OCI-LY7 (cell line): ENCODE measurements around the gene MCF2L2. TPM values are rescaled to one million over a fixed set of nuclear protein-coding genes. Genes with fewer than 3 reads are reported as not detected.

ENCODE experiments used
- BruUV-seq: library from RNA; stranded (reverse); fragments of 400-500 nt; replicated peaks from 2 replicates; lab custom pipeline; 2021; lab: Mats Ljungman, UMichigan
- CTCF ChIA-PET: fragments of 300-600 bp; sonication (Branson Sonifier 250); formaldehyde crosslinking; loops from one replicate; lab custom pipeline; 2022; ENCODE audit warnings: antibody characterized with exemption; ENCODE audit not compliant: unreplicated experiment; lab: Charles Lee
- POLR2A ChIA-PET: fragments of 300-600 bp; sonication (Branson Sonifier 250); formaldehyde crosslinking; loops from one replicate; lab custom pipeline; 2022; ENCODE audit warnings: antibody characterized with exemption; lab: Charles Lee
- DNase-seq: peaks from one replicate; pipeline ENCODE4 v3.0.0-alpha.2; 2015; ENCODE audit warnings: low spot score
- H2AFZ ChIP-seq: fragments of 200-600 bp; sonication (generic), shearing (Covaris generic); 2 replicates; pipeline ENCODE4 v1.6.1; 2014; ENCODE audit warnings: mild to moderate bottlenecking, antibody characterized with exemption, low read length, moderate library complexity
- H3K27ac ChIP-seq: fragments of 200-600 bp; sonication (generic); 2 replicates; pipeline ENCODE4 v1.5.1; 2014; ENCODE audit warnings: mixed run types, low read depth, mild to moderate bottlenecking, moderate library complexity, low read length, inconsistent platforms; ENCODE audit not compliant: poor library complexity, severe bottlenecking
- H3K36me3 ChIP-seq: fragments of 200-600 bp; sonication (generic); 2 replicates; pipeline ENCODE4 v1.6.1; 2014; ENCODE audit warnings: mild to moderate bottlenecking, antibody characterized with exemption, low read length, moderate library complexity, mixed read lengths; ENCODE audit not compliant: insufficient read depth
- H3K4me1 ChIP-seq: fragments of 200-600 bp; sonication (generic); 2 replicates; pipeline ENCODE4 v1.5.1; 2014; ENCODE audit warnings: mild to moderate bottlenecking, low read length; ENCODE audit not compliant: insufficient read depth, poor library complexity, severe bottlenecking
- H3K4me2 ChIP-seq: fragments of 200-600 bp; sonication (generic); 2 replicates; pipeline ENCODE4 v1.6.1; 2014; ENCODE audit warnings: mild to moderate bottlenecking, low read length
- H3K4me3 ChIP-seq: fragments of 200-600 bp; sonication (generic); 2 replicates; pipeline ENCODE4 v1.5.1; 2014; ENCODE audit warnings: mild to moderate bottlenecking, low read depth, low read length; ENCODE audit not compliant: poor library complexity, severe bottlenecking
- H3K79me2 ChIP-seq: fragments of 200-600 bp; sonication (generic); 2 replicates; pipeline ENCODE4 v1.6.1; 2016; ENCODE audit warnings: low read depth, mild to moderate bottlenecking, low read length, moderate library complexity, mixed read lengths; ENCODE audit not compliant: insufficient read depth
- H3K9me2 ChIP-seq: fragments of 200-600 bp; sonication (generic); 2 replicates; pipeline ENCODE4 v1.6.1; 2016; ENCODE audit warnings: mild to moderate bottlenecking, low read length, mixed read lengths; ENCODE audit not compliant: insufficient read depth
- H3K9me3 ChIP-seq: fragments of 200-600 bp; sonication (generic); 2 replicates; pipeline ENCODE4 v1.6.1; 2014; ENCODE audit warnings: mild to moderate bottlenecking, mixed run types, low read length, mixed read lengths
- H4K20me1 ChIP-seq: fragments of 200-600 bp; sonication (generic); 2 replicates; pipeline ENCODE4 v1.6.1; 2014; ENCODE audit warnings: mild to moderate bottlenecking, antibody characterized with exemption, low read length, moderate library complexity, mixed read lengths; ENCODE audit not compliant: insufficient read depth
- CTCF ChIP-seq: fragments of 200-600 bp; sonication (generic); conservative IDR thresholded peaks from 2 replicates; pipeline ENCODE4 v1.5.1; 2014; ENCODE audit warnings: mild to moderate bottlenecking, antibody characterized with exemption, low read length, moderate library complexity, mixed read lengths
- EZH2phosphoT487 ChIP-seq: fragments of 200-600 bp; sonication (generic); IDR thresholded peaks from 2 replicates; pipeline ENCODE4 v1.6.1; 2018; ENCODE audit warnings: low read depth, borderline replicate concordance, mild to moderate bottlenecking, mixed run types, antibody characterized with exemption, low read length, moderate library complexity, mixed read lengths
- intact Hi-C: fragments of 100-400 bp; cut with micrococcal nuclease; formaldehyde crosslinking; loops from one replicate; pipeline ENCODE4 v1.10.0; 2022; ENCODE audit not compliant: unreplicated experiment
- total RNA-seq, 2 experiments: library from RNA; depleted of rRNA in 1 of 2; stranded (reverse); fragments of >200 nt in 1 of 2; shearing (Covaris generic) in 1 of 2; gene quantifications; 2 replicates each; pipeline ENCODE4 v1.2.3, GENCODE V29; 2014 to 2022

Gene MCF2L2
- total RNA-seq, 2 experiments from 2014 or later = 6.6 to 8.0 TPM

GRCh38 chr3:183278479-183279088, 149.8 kb downstream of the MCF2L2 start:
- Histone ChIP-seq H3K36me3 (no peaks in the 10 kb centered on the region), H2AFZ (no peak overlapping the region), H3K4me3 (no peak overlapping the region), H3K9me2 (no peaks in the 10 kb centered on the region), H3K4me1 (no peaks in the 10 kb centered on the region), H3K79me2 (no peaks in the 10 kb centered on the region), H3K4me2 (no peak overlapping the region), H3K9me3 (no peaks in the 10 kb centered on the region), H4K20me1 (no peaks in the 10 kb centered on the region), H3K27ac (no peak overlapping the region)
- TF ChIP-seq EZH2phosphoT487 = no peak
- TF ChIP-seq CTCF = no peak
- no peak for DNase-seq
- intact Hi-C loops = no loop called here
- BruUV-seq = no TSS peak
- ChIA-PET POLR2A (no interaction called here), CTCF (no interaction called here)

GRCh38 chr3:183277260-183277659, 151.2 kb downstream of the MCF2L2 start:
- no peaks in the 10 kb centered on the region for H4K20me1 ChIP-seq
- H3K4me3 ChIP-seq = no peak overlapping the region
- CTCF ChIA-PET = no interaction called here
- no peak for DNase-seq
- H2AFZ ChIP-seq = no peak overlapping the region
- no peaks in the 10 kb centered on the region for H3K9me3 ChIP-seq
- no peaks in the 10 kb centered on the region for H3K9me2 ChIP-seq
- H3K4me1 ChIP-seq = no peaks in the 10 kb centered on the region
- no peaks in the 10 kb centered on the region for H3K36me3 ChIP-seq
- BruUV-seq = no TSS peak
- no peak overlapping the region for H3K4me2 ChIP-seq
- no peak for TF ChIP-seq EZH2phosphoT487
- no peak for TF ChIP-seq CTCF
- H3K79me2 ChIP-seq = no peaks in the 10 kb centered on the region
- H3K27ac ChIP-seq = no peak overlapping the region
- intact Hi-C loops = no loop called here
- POLR2A ChIA-PET = interaction anchor here (0.5 kb wide), 1 partner anchor 37 kb away, joined by 4 read pairs; no protein-coding TSS in a partner anchor

GRCh38 chr3:183275937-183276336, 152.5 kb downstream of the MCF2L2 start:
- Histone ChIP-seq H3K4me3 (no peak overlapping the region), H3K4me2 (no peak overlapping the region), H3K27ac (no peak overlapping the region), H3K4me1 (no peaks in the 10 kb centered on the region), H3K79me2 (no peaks in the 10 kb centered on the region), H3K36me3 (no peaks in the 10 kb centered on the region), H4K20me1 (no peaks in the 10 kb centered on the region), H3K9me3 (no peaks in the 10 kb centered on the region), H2AFZ (no peak overlapping the region), H3K9me2 (no peaks in the 10 kb centered on the region)
- ChIA-PET CTCF (no interaction called here), POLR2A (interaction anchor here (1.0 kb wide), 1 partner anchor 97 kb away, joined by 3 read pairs; no protein-coding TSS in a partner anchor)
- no TSS peak for BruUV-seq
- intact Hi-C loops = no loop called here
- DNase-seq = no peak
- no peak for TF ChIP-seq CTCF
- TF ChIP-seq EZH2phosphoT487 = no peak
